ENCODE data around the gene KCNC1.

- TF ChIP-seq EZH2 (IDR thresholded peaks at IDR 0.05; ENCODE audit: low read length, missing control alignments) (no peak), CTCF (conservative IDR thresholded peaks at IDR 0.05 in 1 of 2, IDR thresholded peaks at IDR 0.05 in 1 of 2; ENCODE audit: low read depth in 1 of 2, low read length in 2 of 2) (no peak)
Observed at GRCh38 chr11:17779861-17780594, 45.4 kb downstream of the KCNC1 start.
